Prostate gland (tissue), 2 donors: Measurements from ENCODE around the gene SLITRK6. TPM values are rescaled to one million over a fixed set of nuclear protein-coding genes. Genes with fewer than 3 reads are reported as not detected.

Experiments
- DNase-seq: peaks from one replicate; pipeline ENCODE4 v3.0.0-alpha.2; 2019; ENCODE audit warnings: low spot score
- H3K27ac ChIP-seq, 2 donors: fragments of 200-600 bp; sonication (generic); 2 replicates each; pipeline ENCODE4 v1.5.1; 2017 to 2019
- H3K27me3 ChIP-seq: fragments of 200-600 bp; sonication (generic); replicated peaks from 2 replicates; pipeline ENCODE4 v1.5.1; 2019; ENCODE audit not compliant: insufficient read depth
- H3K36me3 ChIP-seq, 2 donors: fragments of 200-600 bp; sonication (generic); 1 replicate in 1 of 2; 2 replicates in 1 of 2; pipeline versions ENCODE4 v1.5.1 to v1.8.1; 2017 to 2019
- H3K4me1 ChIP-seq: fragments of 200-600 bp; sonication (generic); replicated peaks from 2 replicates; pipeline ENCODE4 v1.5.1; 2019
- H3K4me3 ChIP-seq, 2 donors: fragments of 200-600 bp; sonication (generic); 2 replicates each; pipeline ENCODE4 v1.5.1; 2017 to 2019
- H3K9me3 ChIP-seq: fragments of 200-600 bp; sonication (generic); 2 replicates; pipeline ENCODE4 v1.5.1; 2017
- POLR2A ChIP-seq: fragments of 450-650 bp; IDR thresholded peaks from one replicate; pipeline ENCODE4 v1.6.1; 2016; ENCODE audit warnings: antibody characterized with exemption, mild to moderate bottlenecking
- POLR2AphosphoS5 ChIP-seq: sonication (generic); formaldehyde crosslinking; IDR thresholded peaks from one replicate; pipeline ENCODE4 v1.6.1; 2017; ENCODE audit warnings: antibody characterized with exemption
- WGBS: methylation state at CpG from one replicate; pipeline ENCODE4 v1.1.5; 2018; 5-methylcytosine and 5-hydroxymethylcytosine counted together
- intact Hi-C: fragments of 100-400 bp; cut with DNase I; formaldehyde crosslinking; loops from one replicate; pipeline ENCODE4 v1.14.2; 2022
- total RNA-seq, 2 donors: library from RNA; depleted of rRNA; stranded (reverse); fragments of >200 nt; gene quantifications; one replicate each; pipeline ENCODE4 v1.1.0, GENCODE V29; 2016
- TF ChIP-seq, protein P1 (sequence below), 4 experiments: fragments of 200-600 bp in 2 of 4; fragments of 450-650 bp in 2 of 4; sonication (generic) in 2 of 4; IDR thresholded peaks; 1 replicate in 3 of 4; 2 replicates in 1 of 4; pipeline ENCODE4 v1.5.1; 2016 to 2019; ENCODE audit warnings: antibody characterized with exemption in 4 of 4, mild to moderate bottlenecking in 2 of 4, moderate library complexity in 2 of 4

SLITRK6 gene
- total RNA-seq, 2 donors from 2014 or later = 2.6 to 7.6 TPM

DNA sequence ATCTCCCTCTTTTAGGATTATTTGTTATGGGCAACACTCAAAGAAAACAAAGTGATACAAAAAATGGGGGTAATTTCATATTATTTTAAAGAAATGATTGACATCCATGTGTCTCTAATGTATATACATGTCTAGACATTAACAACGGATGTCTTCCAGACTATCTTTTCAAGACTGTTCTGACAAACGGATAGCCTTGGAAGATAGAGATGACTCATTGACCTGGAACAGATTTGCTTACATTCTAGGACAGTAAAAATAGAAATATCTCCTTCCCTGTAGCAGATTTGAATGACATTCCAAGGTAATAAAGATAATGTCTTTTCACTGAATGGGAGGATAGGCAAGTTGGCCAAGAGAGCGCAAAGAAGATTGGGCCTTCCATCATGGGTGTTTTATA, 26.2 kb upstream of the SLITRK6 start:
- intact Hi-C loops = no loop called here
- DNase-seq = no peak
- TF ChIP-seq, protein P1, sequence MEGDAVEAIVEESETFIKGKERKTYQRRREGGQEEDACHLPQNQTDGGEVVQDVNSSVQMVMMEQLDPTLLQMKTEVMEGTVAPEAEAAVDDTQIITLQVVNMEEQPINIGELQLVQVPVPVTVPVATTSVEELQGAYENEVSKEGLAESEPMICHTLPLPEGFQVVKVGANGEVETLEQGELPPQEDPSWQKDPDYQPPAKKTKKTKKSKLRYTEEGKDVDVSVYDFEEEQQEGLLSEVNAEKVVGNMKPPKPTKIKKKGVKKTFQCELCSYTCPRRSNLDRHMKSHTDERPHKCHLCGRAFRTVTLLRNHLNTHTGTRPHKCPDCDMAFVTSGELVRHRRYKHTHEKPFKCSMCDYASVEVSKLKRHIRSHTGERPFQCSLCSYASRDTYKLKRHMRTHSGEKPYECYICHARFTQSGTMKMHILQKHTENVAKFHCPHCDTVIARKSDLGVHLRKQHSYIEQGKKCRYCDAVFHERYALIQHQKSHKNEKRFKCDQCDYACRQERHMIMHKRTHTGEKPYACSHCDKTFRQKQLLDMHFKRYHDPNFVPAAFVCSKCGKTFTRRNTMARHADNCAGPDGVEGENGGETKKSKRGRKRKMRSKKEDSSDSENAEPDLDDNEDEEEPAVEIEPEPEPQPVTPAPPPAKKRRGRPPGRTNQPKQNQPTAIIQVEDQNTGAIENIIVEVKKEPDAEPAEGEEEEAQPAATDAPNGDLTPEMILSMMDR (IDR thresholded peaks at IDR 0.05) = no peak
- TF ChIP-seq POLR2A (no peak), POLR2AphosphoS5 (no peak)
- H3K27ac ChIP-seq = no peak overlapping the region
- H3K36me3 ChIP-seq = no peaks in the 10 kb centered on the region
- no peaks in the 10 kb centered on the region for H3K4me1 ChIP-seq
- no peak overlapping the region for H3K4me3 ChIP-seq
- H3K9me3 ChIP-seq = no peaks in the 10 kb centered on the region
- WGBS = 63% methylated on average over 3 of the region's 3 CpGs
- H3K27me3 ChIP-seq = no peaks in the 10 kb centered on the region

DNA sequence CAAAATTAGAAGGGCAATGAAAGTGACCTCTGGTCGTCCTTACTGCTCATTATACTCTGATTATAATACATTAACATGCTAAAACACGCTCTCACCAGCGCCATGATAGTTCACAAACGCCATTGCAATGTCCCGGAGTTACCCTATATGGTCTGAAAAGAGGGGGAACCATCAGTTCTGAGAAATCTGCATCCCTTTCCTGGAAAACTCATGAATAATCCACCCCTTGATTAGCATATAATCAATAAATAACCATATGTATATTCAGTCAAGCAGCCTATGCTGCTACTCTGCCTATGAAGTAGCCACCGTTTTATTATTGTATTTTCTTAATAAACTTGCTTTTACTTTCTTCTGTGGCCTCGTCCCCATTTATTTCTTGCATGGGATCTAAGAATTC, 24.6 kb upstream of the SLITRK6 start:
- H3K36me3 ChIP-seq = no peaks in the 10 kb centered on the region
- 90% methylated on average over 7 of the region's 7 CpGs for WGBS
- TF ChIP-seq, protein P1 (IDR thresholded peaks at IDR 0.05) = no peak
- TF ChIP-seq POLR2A (no peak), POLR2AphosphoS5 (no peak)
- H3K4me1 ChIP-seq = no peaks in the 10 kb centered on the region
- no peaks in the 10 kb centered on the region for H3K27me3 ChIP-seq
- H3K4me3 ChIP-seq = no peak overlapping the region
- H3K27ac ChIP-seq = no peak overlapping the region
- intact Hi-C loops = no loop called here
- no peak for DNase-seq
- H3K9me3 ChIP-seq = no peaks in the 10 kb centered on the region

DNA sequence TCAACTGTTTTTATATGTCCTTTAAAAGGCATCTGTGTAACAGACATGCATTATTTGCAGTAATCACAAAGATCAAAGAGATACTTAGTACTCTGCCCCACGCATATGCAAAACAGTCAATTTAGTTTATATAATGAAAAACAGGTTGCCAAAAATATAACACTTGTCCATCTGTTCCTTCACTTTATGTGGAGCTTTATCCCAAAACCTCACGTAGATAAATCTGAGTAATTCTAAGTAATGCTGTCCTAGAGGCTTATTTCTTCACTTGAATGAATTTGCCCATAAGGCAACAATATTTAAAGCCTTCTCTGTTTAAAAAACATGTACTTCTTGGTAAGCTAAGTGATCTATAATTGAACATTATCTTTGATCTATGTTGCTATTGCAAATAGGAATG, 20.3 kb upstream of the SLITRK6 start:
- intact Hi-C loops = no loop called here
- 65% methylated on average over 2 of the region's 2 CpGs for WGBS
- H3K9me3 ChIP-seq = no peaks in the 10 kb centered on the region
- no peaks in the 10 kb centered on the region for H3K36me3 ChIP-seq
- H3K4me1 ChIP-seq = no peaks in the 10 kb centered on the region
- H3K27ac ChIP-seq = no peak overlapping the region
- no peak overlapping the region for H3K4me3 ChIP-seq
- no peaks in the 10 kb centered on the region for H3K27me3 ChIP-seq
- TF ChIP-seq, protein P1 (IDR thresholded peaks at IDR 0.05) = no peak
- no peak for TF ChIP-seq POLR2A
- TF ChIP-seq POLR2AphosphoS5 = no peak
- DNase-seq = no peak

DNA sequence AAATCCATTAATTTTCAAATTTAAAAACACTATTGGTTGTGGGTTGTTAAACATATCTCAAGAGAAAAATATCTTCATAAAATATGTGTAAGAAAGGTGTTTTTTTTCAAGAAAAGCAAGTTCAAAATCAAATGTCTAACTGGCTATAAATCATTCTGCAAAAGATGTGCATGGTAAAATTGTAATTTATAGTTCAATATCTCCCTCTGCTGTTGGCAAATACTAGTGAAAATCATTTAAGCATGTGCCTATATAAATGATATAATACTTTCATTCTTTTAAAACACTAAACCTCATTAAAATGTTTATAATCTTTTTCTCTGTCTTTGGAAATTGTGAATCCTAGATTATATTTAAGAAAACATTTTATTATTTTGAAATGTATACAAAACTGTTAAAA, 17.2 kb upstream of the SLITRK6 start:
- H3K4me3 ChIP-seq = no peak overlapping the region
- no peak for TF ChIP-seq POLR2A
- TF ChIP-seq, protein P1 (IDR thresholded peaks at IDR 0.05) = peak in 1 of 4 experiments; percentile 17
- no peak for DNase-seq
- H3K4me1 ChIP-seq = no peaks in the 10 kb centered on the region
- H3K27ac ChIP-seq = no peak overlapping the region
- H3K27me3 ChIP-seq = no peaks in the 10 kb centered on the region
- H3K9me3 ChIP-seq = no peaks in the 10 kb centered on the region
- no peaks in the 10 kb centered on the region for H3K36me3 ChIP-seq
- intact Hi-C loops = no loop called here

DNA sequence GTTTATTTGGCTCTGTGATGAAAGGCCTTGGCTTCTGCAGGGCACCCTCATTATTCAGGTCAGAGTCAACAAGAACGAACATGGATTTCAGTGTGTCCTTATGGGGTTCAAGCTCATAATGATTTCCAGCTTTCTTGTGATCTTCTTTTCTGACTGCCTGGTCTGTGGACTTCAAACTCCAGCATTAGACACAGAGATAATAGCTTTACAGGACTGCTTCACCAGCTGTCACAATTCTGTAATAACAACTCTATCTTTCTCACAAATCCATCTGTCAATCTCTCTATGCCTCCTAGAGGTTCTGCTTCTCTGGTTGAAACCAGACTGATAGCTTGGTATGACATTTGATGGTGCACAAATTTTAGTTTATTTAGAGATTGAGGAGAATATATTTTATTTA, 13.1 kb upstream of the SLITRK6 start:
- DNase-seq = no peak
- Histone ChIP-seq H3K27ac (no peak overlapping the region), H3K4me3 (no peak overlapping the region), H3K36me3 (no peaks in the 10 kb centered on the region), H3K4me1 (no peaks in the 10 kb centered on the region), H3K27me3 (no peaks in the 10 kb centered on the region), H3K9me3 (no peaks in the 10 kb centered on the region)
- WGBS = 31% methylated on average over 1 of the region's 1 CpG
- TF ChIP-seq POLR2AphosphoS5 (no peak), POLR2A (no peak)
- TF ChIP-seq, protein P1 (IDR thresholded peaks at IDR 0.05) = no peak
- intact Hi-C loops = no loop called here
